NOMO-1 treated with DMSO at 0.1 percent for 48 hours (cell line): ENCODE results near the gene SERPINA6.
"Not testable (repeated sequence)": the region's sequence is repeated elsewhere in the genome, so short reads cannot be mapped to it uniquely, and the experiment has no call there.

Experiments
- DNase-seq: peaks from one replicate; lab custom pipeline; 2025; ENCODE audit not compliant: unreplicated experiment; lab: John Stamatoyannopoulos, UW

SERPINA6 gene

GRCh38 chr14:94322648-94323570 lies at the start of gene SERPINA6:
SERPINA6 (minus strand) TSS chr14:94323336; CDS start chr14:94314648, 8,688 bp downstream.
- DNase-seq, result no peak

- no peak for DNase-seq
Observed at GRCh38 chr14:94372021-94372605, 49.0 kb upstream of the SERPINA6 start.

GRCh38 chr14:94370524-94370910 lies 47.4 kb upstream of the SERPINA6 start:
- DNase-seq, result no peak

GRCh38 chr14:94369766-94370523 lies 46.8 kb upstream of the SERPINA6 start:
- DNase-seq, result not testable (repeated sequence)

- no peak for DNase-seq
Observed at GRCh38 chr14:94368956-94369355, 45.8 kb upstream of the SERPINA6 start.

GRCh38 chr14:94368243-94368590 lies 45.1 kb upstream of the SERPINA6 start:
- no peak for DNase-seq

GRCh38 chr14:94367347-94368242 lies 44.5 kb upstream of the SERPINA6 start:
- no peak for DNase-seq

GRCh38 chr14:94366146-94366915 lies 43.2 kb upstream of the SERPINA6 start, which contains the start of gene SERPINA2:
SERPINA2 (minus strand) TSS chr14:94366698.
- DNase-seq, result no peak

- DNase-seq, result no peak
Observed at GRCh38 chr14:94365624-94366023, 42.5 kb upstream of the SERPINA6 start.

- DNase-seq, result no peak
Observed at GRCh38 chr14:94364964-94365363, 41.8 kb upstream of the SERPINA6 start.

GRCh38 chr14:94364037-94364436 lies 40.9 kb upstream of the SERPINA6 start:
- DNase-seq, result no peak

- no peak for DNase-seq
Observed at GRCh38 chr14:94363151-94363624, 40.1 kb upstream of the SERPINA6 start.

- no peak for DNase-seq
Observed at GRCh38 chr14:94362614-94363133, 39.5 kb upstream of the SERPINA6 start.

GRCh38 chr14:94361682-94362081 lies 38.5 kb upstream of the SERPINA6 start:
- DNase-seq, result no peak

GRCh38 chr14:94360945-94361565 lies 37.9 kb upstream of the SERPINA6 start:
- no peak for DNase-seq

- no peak for DNase-seq
Observed at GRCh38 chr14:94357166-94357565, 34.0 kb upstream of the SERPINA6 start.

GRCh38 chr14:94356379-94357056 lies 33.4 kb upstream of the SERPINA6 start:
- no peak for DNase-seq

- DNase-seq, result peak; percentile 3
Observed at GRCh38 chr14:94355191-94355794, 32.2 kb upstream of the SERPINA6 start.
